ENCODE measurements around the gene NPPA. TPM values are rescaled to one million over a fixed set of nuclear protein-coding genes. Genes with fewer than 3 reads are reported as not detected.

Gene NPPA
- polyA plus RNA-seq, 1 of the 3 experiments (the other 2 are of a cell fraction): not detected

DNA sequence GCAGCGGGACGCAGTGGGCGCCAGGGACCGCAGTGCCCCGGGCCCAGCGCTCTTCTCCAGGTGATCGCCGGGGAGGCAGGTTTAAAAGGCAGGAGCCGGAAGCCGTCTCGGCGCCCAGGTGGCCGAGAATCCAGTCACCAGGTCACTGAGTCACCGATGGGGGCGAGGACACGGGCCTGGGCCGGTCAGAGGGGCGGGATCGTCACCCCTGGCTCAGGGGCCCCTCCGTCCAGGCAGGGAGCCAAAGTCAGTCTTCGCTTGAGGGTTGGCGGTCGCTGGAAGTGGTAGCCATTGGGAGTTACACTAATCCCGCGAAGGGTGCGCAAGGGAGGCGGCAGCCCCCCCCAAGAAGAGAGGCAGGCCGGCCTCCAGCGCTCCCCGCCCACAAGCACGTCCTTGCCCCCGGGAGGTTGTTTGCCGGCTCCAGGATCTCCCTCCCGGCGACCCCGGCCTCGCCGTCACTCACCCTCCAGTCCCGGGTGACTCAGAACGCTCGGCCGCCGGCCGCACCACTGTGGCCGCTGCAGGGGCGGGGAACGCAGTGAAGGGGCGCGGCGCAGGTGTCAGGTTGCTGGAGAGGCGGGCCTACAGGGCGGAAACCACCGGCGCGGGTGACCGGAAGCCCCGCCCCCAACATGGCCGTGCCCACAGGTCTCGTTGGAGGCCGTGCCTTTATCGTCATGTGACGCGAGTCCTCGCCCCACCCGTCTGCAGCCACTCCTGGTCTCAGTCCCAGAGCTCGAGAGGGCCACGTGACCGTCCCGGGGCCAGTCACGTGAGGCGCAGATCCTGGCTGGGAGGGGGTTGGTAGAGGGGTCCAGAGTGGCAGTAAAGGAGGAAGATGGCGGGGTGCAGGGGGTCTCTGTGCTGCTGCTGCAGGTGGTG lies 41.9 kb downstream of the NPPA start, which contains the start of the genes CLCN6 and MTHFR (continued):
- TF ChIP-seq ZBTB33 (IDR thresholded peaks at IDR 0.05; ENCODE audit: borderline replicate concordance, low read depth) (no peak), MXI1 (IDR thresholded peaks at IDR 0.05; ENCODE audit: low read depth, low read length) (peak; percentile 91; the same call in 1 of the 2 replicates), POLR2AphosphoS5 (IDR thresholded peaks at IDR 0.05; ENCODE audit: low read depth, low read length) (peak; percentile 16), SMC3 (IDR thresholded peaks at IDR 0.05; ENCODE audit: low read depth, low read length) (no peak), EP300 (IDR thresholded peaks at IDR 0.05; ENCODE audit: borderline replicate concordance in 1 of 2, low read depth in 1 of 2, low read length in 1 of 2) (no peak), SIN3A (IDR thresholded peaks at IDR 0.05; ENCODE audit: borderline replicate concordance, low read depth, low read length) (peak; percentile 30; the same call in 1 of the 2 replicates), FOXM1 (IDR thresholded peaks at IDR 0.05; ENCODE audit: low read depth) (no peak), RAD21 (IDR thresholded peaks at IDR 0.05; ENCODE audit: low read length) (no peak), GABPA (IDR thresholded peaks at IDR 0.05; ENCODE audit: low read depth) (peak; percentile 94), USF1 (IDR thresholded peaks at IDR 0.05; ENCODE audit: borderline replicate concordance, low read depth) (peak; percentile 100), FOSL2 (IDR thresholded peaks at IDR 0.05; ENCODE audit: borderline replicate concordance, low read depth) (peak; percentile 52), YY1 (IDR thresholded peaks at IDR 0.05; ENCODE audit: low read depth) (peak; percentile 91), NFIC (IDR thresholded peaks at IDR 0.05; ENCODE audit: borderline replicate concordance) (no peak; the same call in 1 of the 2 replicates), RFX5 (IDR thresholded peaks at IDR 0.05; ENCODE audit: low read length) (no peak), CHD2 (IDR thresholded peaks at IDR 0.05; ENCODE audit: low read length, partially characterized antibody) (peak; percentile 69), GATA2 (CRISPR knock-in tag; IDR thresholded peaks at IDR 0.05) (no peak), USF2 (IDR thresholded peaks at IDR 0.05; ENCODE audit: borderline replicate concordance, low read depth, low read length) (peak; percentile 100), RCOR1 (IDR thresholded peaks at IDR 0.05; ENCODE audit: low read length) (no peak)
- TF ChIP-seq, protein P1, sequence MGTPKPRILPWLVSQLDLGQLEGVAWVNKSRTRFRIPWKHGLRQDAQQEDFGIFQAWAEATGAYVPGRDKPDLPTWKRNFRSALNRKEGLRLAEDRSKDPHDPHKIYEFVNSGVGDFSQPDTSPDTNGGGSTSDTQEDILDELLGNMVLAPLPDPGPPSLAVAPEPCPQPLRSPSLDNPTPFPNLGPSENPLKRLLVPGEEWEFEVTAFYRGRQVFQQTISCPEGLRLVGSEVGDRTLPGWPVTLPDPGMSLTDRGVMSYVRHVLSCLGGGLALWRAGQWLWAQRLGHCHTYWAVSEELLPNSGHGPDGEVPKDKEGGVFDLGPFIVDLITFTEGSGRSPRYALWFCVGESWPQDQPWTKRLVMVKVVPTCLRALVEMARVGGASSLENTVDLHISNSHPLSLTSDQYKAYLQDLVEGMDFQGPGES (IDR thresholded peaks at IDR 0.05; ENCODE audit: low read depth, low read length): peak; percentile 22; the same call in 1 of the 2 replicates

Data from SK-N-SH (cell line).